HCT116 (cell line): Measurements from ENCODE around the gene CASZ1. TPM values are rescaled to one million over a fixed set of nuclear protein-coding genes. Genes with fewer than 3 reads are reported as not detected.

ENCODE experiments used
- ATAC-seq: fragments of 200-7000 bp; cut with Tn5 transposase; 2 replicates; pipeline ENCODE4 v1.9.1; 2020; ENCODE audit warnings: mild to moderate bottlenecking, moderate library complexity
- BruUV-seq: library from RNA; stranded (reverse); fragments of 400-500 nt; replicated peaks from 2 replicates; lab custom pipeline; 2021; lab: Mats Ljungman, UMichigan
- CTCF ChIA-PET: fragments of 300-600 bp; sonication (Branson Sonifier 250); formaldehyde crosslinking; loops from one replicate; lab custom pipeline; 2021; ENCODE audit warnings: antibody characterized with exemption; lab: Charles Lee
- POLR2A ChIA-PET: fragments of 300-600, 350-600 bp; sonication (Branson Sonifier 250); formaldehyde crosslinking; loops from one replicate; lab custom pipeline; 2021; ENCODE audit warnings: antibody characterized with exemption; lab: Charles Lee
- RAD21 ChIA-PET, 2 experiments: fragments of 300-600 bp; sonication (Branson Sonifier 250); formaldehyde crosslinking; loops; one replicate each; lab custom pipeline; 2023; ENCODE audit warnings: low total read pairs in 2 of 2; ENCODE audit not compliant: uncharacterized antibody in 2 of 2, unreplicated experiment in 2 of 2, low non-redundant PET in 1 of 2; lab: Charles Lee
- DNase-seq: peaks from one replicate; pipeline ENCODE4 v3.0.0-alpha.2; 2010; ENCODE audit warnings: low read depth, low spot score
- H2AFZ ChIP-seq: fragments of 200-600 bp; shearing (Covaris generic), sonication (generic); 2 replicates; pipeline ENCODE4 v1.6.1; 2017; ENCODE audit warnings: low read depth, mixed run types, mixed read lengths, antibody characterized with exemption, low read length; ENCODE audit not compliant: poor library complexity, severe bottlenecking
- H3K27ac ChIP-seq: 2 replicates; pipeline ENCODE4 v1.5.1; 2012; ENCODE audit warnings: low read depth, low read length
- H3K27me3 ChIP-seq: fragments of 200-600 bp; sonication (generic); 2 replicates; pipeline ENCODE4 v1.6.1; 2016; ENCODE audit warnings: mixed run types, low read length, mixed read lengths; ENCODE audit not compliant: insufficient read depth
- H3K36me3 ChIP-seq, 2 experiments: fragments of 200-500 bp in 1 of 2; fragments of 200-600 bp in 1 of 2; sonication (Bioruptor generic) in 1 of 2; sonication (generic) in 1 of 2; 2 replicates each; pipeline versions ENCODE4 v1.5.1 to v1.6.1; 2014 to 2016; ENCODE audit warnings: low read length in 2 of 2, inconsistent platforms in 1 of 2, mixed read lengths in 1 of 2, mixed run types in 1 of 2; ENCODE audit not compliant: insufficient read depth in 2 of 2, control insufficient read depth in 1 of 2
- H3K4me1 ChIP-seq, 2 experiments: fragments of 200-600 bp in 1 of 2; sonication (generic) in 1 of 2; 2 replicates each; pipeline versions ENCODE4 v1.5.1 to v1.6.1; 2012 to 2017; ENCODE audit warnings: low read length in 2 of 2, inconsistent platforms in 1 of 2, mild to moderate bottlenecking in 1 of 2, mixed read lengths in 1 of 2, mixed run types in 1 of 2, moderate library complexity in 1 of 2; ENCODE audit not compliant: insufficient read depth in 2 of 2, control insufficient read depth in 1 of 2
- H3K4me2 ChIP-seq: fragments of 200-600 bp; sonication (generic); 2 replicates; pipeline ENCODE4 v1.6.1; 2017; ENCODE audit warnings: mixed run types, low read length, mixed read lengths
- H3K4me3 ChIP-seq, 2 experiments: fragments of 200-600 bp in 1 of 2; sonication (generic) in 1 of 2; replicated peaks in 1 of 2; 2 replicates each; pipeline ENCODE4 v1.5.1; 2011 to 2016; ENCODE audit warnings: low read length in 2 of 2, control low read depth in 1 of 2, low read depth in 1 of 2, mild to moderate bottlenecking in 1 of 2, mixed read lengths in 1 of 2, mixed run types in 1 of 2
- H3K79me2 ChIP-seq: fragments of 200-600 bp; sonication (generic); 2 replicates; pipeline ENCODE4 v1.6.1; 2017; ENCODE audit warnings: mild to moderate bottlenecking, mixed run types, low read length, moderate library complexity, mixed read lengths; ENCODE audit not compliant: insufficient read depth
- H3K9ac ChIP-seq: fragments of 200-600 bp; sonication (generic); 2 replicates; pipeline ENCODE4 v1.6.1; 2016; ENCODE audit warnings: low read length, mixed read lengths
- H3K9me2 ChIP-seq: fragments of 200-600 bp; sonication (generic), shearing (Covaris generic); 2 replicates; pipeline ENCODE4 v1.6.1; 2017; ENCODE audit warnings: mixed run types, mild to moderate bottlenecking, moderate library complexity; ENCODE audit not compliant: insufficient read depth
- H3K9me3 ChIP-seq, 2 experiments: fragments of 200-500 bp in 1 of 2; fragments of 200-600 bp in 1 of 2; sonication (Bioruptor generic) in 1 of 2; sonication (generic) in 1 of 2; 2 replicates each; pipeline ENCODE4 v1.6.1; 2014 to 2017; ENCODE audit warnings: low read length in 2 of 2, mixed read lengths in 2 of 2, inconsistent platforms in 1 of 2, low read depth in 1 of 2, mild to moderate bottlenecking in 1 of 2, mixed run types in 1 of 2, moderate library complexity in 1 of 2; ENCODE audit not compliant: control insufficient read depth in 1 of 2, insufficient read depth in 1 of 2
- H4K20me1 ChIP-seq: fragments of 200-600 bp; sonication (generic), shearing (Covaris generic); 2 replicates; pipeline ENCODE4 v1.6.1; 2017; ENCODE audit warnings: mixed run types, mild to moderate bottlenecking, moderate library complexity; ENCODE audit not compliant: insufficient read depth
- ATF3 ChIP-seq: IDR thresholded peaks from 2 replicates; pipeline ENCODE4 v1.6.1; 2012
- CTCF ChIP-seq, 3 experiments: fragments of 200-600 bp in 1 of 3; sonication (generic) in 1 of 3; IDR thresholded peaks in 2 of 3; conservative IDR thresholded peaks in 1 of 3; 2 replicates each; pipeline ENCODE4 v1.5.1; 2012 to 2017; ENCODE audit warnings: low read depth in 2 of 3, low read length in 2 of 3, antibody characterized with exemption in 1 of 3, borderline replicate concordance in 1 of 3, control low read depth in 1 of 3, mild to moderate bottlenecking in 1 of 3, mixed read lengths in 1 of 3, mixed run types in 1 of 3, moderate library complexity in 1 of 3; ENCODE audit not compliant: insufficient read depth in 1 of 3
- ELF1 ChIP-seq: IDR thresholded peaks from 2 replicates; pipeline ENCODE4 v1.6.1; 2012; ENCODE audit warnings: low read depth, borderline replicate concordance
- FOSL1 ChIP-seq: IDR thresholded peaks from 2 replicates; pipeline ENCODE4 v1.6.1; 2012; ENCODE audit warnings: low read depth
- POLR2A ChIP-seq: IDR thresholded peaks from 2 replicates; pipeline ENCODE4 v1.7.0; 2011; ENCODE audit warnings: borderline replicate concordance; ENCODE audit not compliant: insufficient read depth, insufficient read length; ENCODE audit errors: extremely low read depth
- RAD21 ChIP-seq: IDR thresholded peaks from 2 replicates; pipeline ENCODE4 v1.6.1; 2012; ENCODE audit warnings: low read depth, mild to moderate bottlenecking
- SIN3A ChIP-seq: IDR thresholded peaks from 2 replicates; pipeline ENCODE4 v1.6.1; 2012; ENCODE audit warnings: low read depth
- SP1 ChIP-seq: IDR thresholded peaks from 2 replicates; pipeline ENCODE4 v1.6.1; 2012; ENCODE audit warnings: low read depth
- SRF ChIP-seq: IDR thresholded peaks from 2 replicates; pipeline ENCODE4 v1.6.1; 2012; ENCODE audit warnings: low read depth
- TCF7L2 ChIP-seq: IDR thresholded peaks from 2 replicates; pipeline ENCODE4 v1.7.0; 2011; ENCODE audit warnings: borderline replicate concordance, inconsistent platforms; ENCODE audit not compliant: insufficient read depth, insufficient read length; ENCODE audit errors: extremely low read depth
- ZFX ChIP-seq: fragments of 450-650 bp; IDR thresholded peaks from 2 replicates; pipeline ENCODE4 v1.6.1; 2017
- ZNF274 ChIP-seq: fragments of 200-500 bp; sonication (Bioruptor generic); IDR thresholded peaks from 2 replicates; pipeline ENCODE4 v1.6.1; 2014; ENCODE audit warnings: mild to moderate bottlenecking, low read depth, low read length, inconsistent platforms
- intact Hi-C: fragments of 100-400 bp; cut with micrococcal nuclease; formaldehyde crosslinking; loops from 2 replicates; pipeline ENCODE4 v1.10.0; 2022
- total RNA-seq: library from RNA; stranded (reverse); gene quantifications from one replicate; pipeline ENCODE4 v1.2.1, GENCODE V29; 2021; ENCODE audit not compliant: unreplicated experiment

CASZ1 gene
- total RNA-seq, 1 experiment from 2014 or later, result 7.7 TPM

DNA sequence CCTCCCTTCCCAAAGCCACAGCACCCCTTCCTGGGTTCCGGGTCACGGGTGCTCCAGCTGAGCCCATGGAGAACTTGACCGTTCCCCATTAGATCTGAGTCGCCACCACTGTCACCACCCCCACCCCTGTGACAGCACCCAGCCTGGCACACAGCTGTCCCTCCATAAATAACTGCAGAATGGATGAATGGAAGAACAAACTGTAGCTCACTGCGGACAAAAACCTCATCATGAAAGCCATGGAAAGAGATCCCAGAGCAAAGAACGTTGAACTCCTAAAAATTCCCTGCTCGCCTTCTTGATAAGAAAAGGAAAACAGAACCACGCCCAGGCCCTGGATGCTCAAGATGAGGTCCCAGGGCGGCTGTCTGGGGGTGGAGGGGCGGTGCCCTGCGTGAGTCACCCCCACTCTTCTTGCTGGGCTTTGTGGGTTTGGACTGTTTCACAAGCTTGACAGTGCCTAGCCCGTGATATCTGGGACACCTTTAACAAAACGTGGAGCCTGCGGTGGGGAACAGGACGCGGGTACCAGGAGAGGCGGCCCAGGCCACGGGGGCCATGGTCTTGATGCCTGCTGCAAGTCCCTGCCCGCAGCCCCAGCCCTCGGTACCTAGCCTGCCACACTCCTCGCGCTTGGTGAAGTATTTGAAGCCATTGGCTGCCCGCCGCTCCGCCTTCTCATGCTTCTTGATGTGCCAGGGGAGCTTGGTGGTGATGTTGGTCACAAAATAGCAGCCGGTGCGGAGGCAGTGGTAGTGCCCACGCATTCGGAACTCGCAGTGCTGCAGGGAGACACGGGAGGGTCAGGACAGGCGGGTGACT, 151.9 kb downstream of the CASZ1 start:
- no peak overlapping the region for H3K4me3 ChIP-seq
- no peak overlapping the region; the same call in 1 of the 2 replicates for H3K4me2 ChIP-seq
- ChIA-PET RAD21 (no interaction called here), POLR2A (no interaction called here), CTCF (no interaction called here)
- peaks cover 0 to 10% of the 10 kb centered on the region in 2 experiments; a peak in 2 of 4 replicates for H3K4me1 ChIP-seq
- intact Hi-C loops, result no loop called here
- no peaks in the 10 kb centered on the region for H3K79me2 ChIP-seq
- no peaks in the 10 kb centered on the region for H4K20me1 ChIP-seq
- no peaks in the 10 kb centered on the region for H3K9me2 ChIP-seq
- H3K27ac ChIP-seq, result no peak overlapping the region
- no peak for ATAC-seq
- H3K36me3 ChIP-seq, result no peaks in the 10 kb centered on the region
- H3K9me3 ChIP-seq, result no peaks in the 10 kb centered on the region
- no peak for DNase-seq
- TF ChIP-seq SRF (no peak), CTCF (IDR thresholded peaks at IDR 0.05 in 2 of 3, conservative IDR thresholded peaks at IDR 0.05 in 1 of 3; ENCODE audit: borderline replicate concordance in 1 of 3, insufficient read depth in 1 of 3, low read depth in 2 of 3, low read length in 2 of 3) (no peak), ZNF274 (no peak), FOSL1 (no peak), ATF3 (no peak), POLR2A (no peak), SP1 (no peak), SIN3A (no peak), RAD21 (no peak), ELF1 (no peak), TCF7L2 (no peak), ZFX (no peak)
- H2AFZ ChIP-seq, result no peak overlapping the region
- no peaks in the 10 kb centered on the region for H3K27me3 ChIP-seq
- H3K9ac ChIP-seq, result no peak overlapping the region
- BruUV-seq, result no TSS peak
